Measurements from ENCODE around the gene RASGRF1.

The RASGRF1 gene

DNA sequence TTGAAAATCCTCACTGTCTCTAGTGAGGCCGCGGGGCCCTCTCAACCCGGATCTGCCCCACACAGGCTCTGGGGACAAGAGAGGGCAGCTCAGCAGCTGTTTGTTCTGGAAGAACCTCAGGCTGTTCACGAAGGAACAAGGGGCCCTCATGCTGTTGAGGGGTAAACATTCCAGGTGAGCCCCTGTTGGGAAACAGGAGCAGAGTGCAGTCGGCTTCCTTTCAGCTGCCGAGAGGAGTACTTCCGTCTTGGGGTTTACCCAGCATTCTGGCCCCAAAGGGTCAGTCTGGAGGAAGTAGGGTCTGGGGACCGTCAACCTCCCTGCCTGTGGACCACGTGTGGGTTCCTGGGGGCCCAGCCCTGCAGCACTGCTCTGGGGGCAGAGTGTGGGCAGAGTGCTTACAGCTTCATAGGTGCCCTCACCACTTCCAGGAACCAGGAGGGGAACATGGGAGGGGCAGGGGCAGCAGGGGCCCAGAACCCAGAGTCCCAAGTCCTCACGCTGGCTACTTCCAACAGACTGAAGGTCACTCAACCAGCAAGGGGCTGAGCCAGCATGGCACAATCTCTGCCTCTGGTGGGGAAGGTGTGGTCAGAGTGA is 96.5 kb downstream of the RASGRF1 start:
- Histone ChIP-seq H3K4me3 (replicated peaks; ENCODE audit: insufficient read depth, low read length) (no peak overlapping the region), H3K27me3 (ENCODE audit: insufficient read depth, poor library complexity, severe bottlenecking) (no peaks in the 10 kb centered on the region), H3K27ac (replicated peaks) (peak overlapping the region; percentile 65)
- TF ChIP-seq SPI1 (IDR thresholded peaks at IDR 0.05; ENCODE audit: borderline replicate concordance, low read depth) (no peak), GABPA (IDR thresholded peaks at IDR 0.05; ENCODE audit: low read depth) (peak; percentile 68), POLR2AphosphoS5 (IDR thresholded peaks at IDR 0.05; ENCODE audit: low read depth) (peak; percentile 36; the same call in 1 of the 2 replicates)
- TF ChIP-seq, protein P1, sequence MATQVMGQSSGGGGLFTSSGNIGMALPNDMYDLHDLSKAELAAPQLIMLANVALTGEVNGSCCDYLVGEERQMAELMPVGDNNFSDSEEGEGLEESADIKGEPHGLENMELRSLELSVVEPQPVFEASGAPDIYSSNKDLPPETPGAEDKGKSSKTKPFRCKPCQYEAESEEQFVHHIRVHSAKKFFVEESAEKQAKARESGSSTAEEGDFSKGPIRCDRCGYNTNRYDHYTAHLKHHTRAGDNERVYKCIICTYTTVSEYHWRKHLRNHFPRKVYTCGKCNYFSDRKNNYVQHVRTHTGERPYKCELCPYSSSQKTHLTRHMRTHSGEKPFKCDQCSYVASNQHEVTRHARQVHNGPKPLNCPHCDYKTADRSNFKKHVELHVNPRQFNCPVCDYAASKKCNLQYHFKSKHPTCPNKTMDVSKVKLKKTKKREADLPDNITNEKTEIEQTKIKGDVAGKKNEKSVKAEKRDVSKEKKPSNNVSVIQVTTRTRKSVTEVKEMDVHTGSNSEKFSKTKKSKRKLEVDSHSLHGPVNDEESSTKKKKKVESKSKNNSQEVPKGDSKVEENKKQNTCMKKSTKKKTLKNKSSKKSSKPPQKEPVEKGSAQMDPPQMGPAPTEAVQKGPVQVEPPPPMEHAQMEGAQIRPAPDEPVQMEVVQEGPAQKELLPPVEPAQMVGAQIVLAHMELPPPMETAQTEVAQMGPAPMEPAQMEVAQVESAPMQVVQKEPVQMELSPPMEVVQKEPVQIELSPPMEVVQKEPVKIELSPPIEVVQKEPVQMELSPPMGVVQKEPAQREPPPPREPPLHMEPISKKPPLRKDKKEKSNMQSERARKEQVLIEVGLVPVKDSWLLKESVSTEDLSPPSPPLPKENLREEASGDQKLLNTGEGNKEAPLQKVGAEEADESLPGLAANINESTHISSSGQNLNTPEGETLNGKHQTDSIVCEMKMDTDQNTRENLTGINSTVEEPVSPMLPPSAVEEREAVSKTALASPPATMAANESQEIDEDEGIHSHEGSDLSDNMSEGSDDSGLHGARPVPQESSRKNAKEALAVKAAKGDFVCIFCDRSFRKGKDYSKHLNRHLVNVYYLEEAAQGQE (IDR thresholded peaks at IDR 0.05; ENCODE audit: insufficient replicate concordance, low read depth), result no peak
- TF ChIP-seq, protein P2, sequence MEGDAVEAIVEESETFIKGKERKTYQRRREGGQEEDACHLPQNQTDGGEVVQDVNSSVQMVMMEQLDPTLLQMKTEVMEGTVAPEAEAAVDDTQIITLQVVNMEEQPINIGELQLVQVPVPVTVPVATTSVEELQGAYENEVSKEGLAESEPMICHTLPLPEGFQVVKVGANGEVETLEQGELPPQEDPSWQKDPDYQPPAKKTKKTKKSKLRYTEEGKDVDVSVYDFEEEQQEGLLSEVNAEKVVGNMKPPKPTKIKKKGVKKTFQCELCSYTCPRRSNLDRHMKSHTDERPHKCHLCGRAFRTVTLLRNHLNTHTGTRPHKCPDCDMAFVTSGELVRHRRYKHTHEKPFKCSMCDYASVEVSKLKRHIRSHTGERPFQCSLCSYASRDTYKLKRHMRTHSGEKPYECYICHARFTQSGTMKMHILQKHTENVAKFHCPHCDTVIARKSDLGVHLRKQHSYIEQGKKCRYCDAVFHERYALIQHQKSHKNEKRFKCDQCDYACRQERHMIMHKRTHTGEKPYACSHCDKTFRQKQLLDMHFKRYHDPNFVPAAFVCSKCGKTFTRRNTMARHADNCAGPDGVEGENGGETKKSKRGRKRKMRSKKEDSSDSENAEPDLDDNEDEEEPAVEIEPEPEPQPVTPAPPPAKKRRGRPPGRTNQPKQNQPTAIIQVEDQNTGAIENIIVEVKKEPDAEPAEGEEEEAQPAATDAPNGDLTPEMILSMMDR (IDR thresholded peaks at IDR 0.05; ENCODE audit: insufficient read depth, low read length), result no peak
- peak in 1 of 2 experiments; percentile 48 for DNase-seq (ENCODE audit: low read depth in 1 of 2, low spot score in 1 of 2)

DNA sequence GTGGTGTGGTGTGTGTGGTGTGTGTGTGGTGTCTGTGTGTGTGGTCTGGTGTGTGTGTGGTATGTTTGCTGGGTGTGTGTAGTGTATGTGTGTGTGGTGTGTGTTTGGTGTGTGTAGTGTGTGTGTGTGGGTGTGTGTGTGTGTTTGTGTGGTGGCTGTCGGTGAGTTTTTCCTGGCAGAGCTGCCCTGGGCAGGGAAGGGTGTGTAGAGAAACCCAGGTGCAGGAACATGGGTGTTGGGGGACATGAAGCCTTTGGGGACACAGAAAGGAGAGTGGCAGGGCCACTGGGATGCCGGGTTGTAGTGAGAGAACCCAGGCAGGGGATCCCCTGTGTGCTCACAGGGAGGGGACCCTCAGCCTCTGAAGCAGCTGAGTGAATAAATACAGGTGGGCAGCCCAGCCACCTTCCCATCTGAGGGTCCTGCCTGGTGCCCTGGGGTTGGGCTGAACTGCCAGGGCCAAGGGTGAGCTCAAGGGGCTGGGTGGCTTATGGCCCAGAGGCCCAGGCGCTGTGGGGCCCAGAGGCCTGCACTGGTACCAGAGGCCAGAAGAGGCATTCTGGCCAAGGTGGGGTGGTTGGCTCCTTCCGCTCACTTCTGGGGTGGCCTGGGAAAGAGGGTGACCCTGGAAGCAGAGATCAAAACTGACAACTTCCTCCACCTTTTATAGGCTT is 97.2 kb downstream of the RASGRF1 start:
- H3K27ac ChIP-seq (replicated peaks), result peak overlapping the region; percentile 65
- DNase-seq (ENCODE audit: low read depth in 1 of 2, low spot score in 1 of 2), result no peak
- H3K4me3 ChIP-seq (replicated peaks; ENCODE audit: insufficient read depth, low read length), result no peak overlapping the region
- TF ChIP-seq, protein P2 (IDR thresholded peaks at IDR 0.05; ENCODE audit: insufficient read depth, low read length), result no peak
- TF ChIP-seq GABPA (IDR thresholded peaks at IDR 0.05; ENCODE audit: low read depth), result no peak
- TF ChIP-seq, protein P1 (IDR thresholded peaks at IDR 0.05; ENCODE audit: insufficient replicate concordance, low read depth), result no peak
- TF ChIP-seq SPI1 (IDR thresholded peaks at IDR 0.05; ENCODE audit: borderline replicate concordance, low read depth), result no peak
- no peak for TF ChIP-seq POLR2AphosphoS5 (IDR thresholded peaks at IDR 0.05; ENCODE audit: low read depth)
- H3K27me3 ChIP-seq (ENCODE audit: insufficient read depth, poor library complexity, severe bottlenecking), result no peaks in the 10 kb centered on the region

DNA sequence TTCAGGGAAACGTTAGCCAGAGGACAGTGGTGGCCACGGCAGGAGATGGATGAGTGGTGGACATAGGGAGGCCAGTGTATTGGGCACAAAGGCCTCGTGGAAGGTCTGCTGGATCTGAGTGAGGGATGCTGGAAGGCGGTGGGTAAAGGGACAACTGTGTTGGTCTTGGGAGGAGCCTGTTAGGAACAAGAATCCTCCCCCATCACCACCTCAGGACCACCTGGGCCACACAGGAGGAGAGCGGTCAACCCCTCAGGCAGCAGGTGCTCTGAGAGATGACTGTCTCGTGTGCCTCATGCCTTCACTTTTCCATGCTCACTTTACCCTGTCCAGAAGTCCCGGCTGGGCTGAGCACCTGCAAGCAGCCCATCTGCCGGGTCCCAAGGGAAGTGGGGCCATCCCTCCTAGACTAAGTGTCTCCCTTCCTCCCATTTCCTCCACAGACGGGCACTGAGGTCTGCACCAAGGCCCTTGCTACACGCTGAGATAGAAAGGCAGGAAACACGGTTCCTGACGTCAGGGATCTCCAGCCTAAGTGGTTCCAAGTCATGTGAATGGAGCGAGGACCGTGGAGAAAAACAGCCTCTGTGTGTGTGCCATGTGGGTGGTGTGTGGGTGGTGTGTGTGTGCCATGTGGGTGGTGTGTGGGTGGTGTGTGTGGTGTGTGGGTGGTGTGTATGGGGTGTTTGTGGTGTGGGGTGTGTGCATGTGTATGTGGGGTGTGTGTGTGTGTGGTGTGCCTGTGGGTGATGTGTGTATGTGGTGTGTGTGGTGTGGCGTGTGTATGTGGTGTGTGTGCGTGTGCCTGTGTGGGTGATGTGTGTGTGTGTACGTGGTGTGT is 97.9 kb downstream of the RASGRF1 start:
- H3K4me3 ChIP-seq (replicated peaks; ENCODE audit: insufficient read depth, low read length), result no peak overlapping the region
- no peaks in the 10 kb centered on the region for H3K27me3 ChIP-seq (ENCODE audit: insufficient read depth, poor library complexity, severe bottlenecking)
- TF ChIP-seq POLR2AphosphoS5 (IDR thresholded peaks at IDR 0.05; ENCODE audit: low read depth) (no peak), GABPA (IDR thresholded peaks at IDR 0.05; ENCODE audit: low read depth) (no peak), SPI1 (IDR thresholded peaks at IDR 0.05; ENCODE audit: borderline replicate concordance, low read depth) (no peak)
- TF ChIP-seq, protein P1 (IDR thresholded peaks at IDR 0.05; ENCODE audit: insufficient replicate concordance, low read depth), result no peak
- TF ChIP-seq, protein P2 (IDR thresholded peaks at IDR 0.05; ENCODE audit: insufficient read depth, low read length), result no peak
- no peak for DNase-seq (ENCODE audit: low read depth in 1 of 2, low spot score in 1 of 2)
- H3K27ac ChIP-seq (replicated peaks), result no peak overlapping the region; the same call in none of the 2 replicates
